ENCODE results near the gene DLX3. TPM values are rescaled to one million over a fixed set of nuclear protein-coding genes. Genes with fewer than 3 reads are reported as not detected.

The DLX3 gene
- total RNA-seq, 1 donor from 2014 or later, result not detected

DNA sequence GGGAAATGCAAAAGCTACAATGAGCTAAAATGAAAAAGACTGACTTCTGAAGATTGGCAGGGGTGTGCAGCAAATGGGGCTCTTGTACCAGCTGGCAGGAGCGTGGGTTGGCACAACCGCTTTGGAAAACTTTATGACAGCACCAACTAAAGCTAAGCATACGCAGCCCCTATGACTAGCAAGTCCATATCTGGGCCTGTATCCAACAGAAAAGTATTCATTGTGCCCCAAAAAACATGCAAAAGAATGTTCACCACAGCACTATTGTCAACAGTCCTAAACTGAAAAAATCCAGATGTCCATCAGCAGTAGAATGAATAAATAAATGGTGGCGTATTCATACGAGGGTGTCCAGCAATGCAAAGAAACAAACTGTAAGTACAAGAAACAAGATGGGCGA, 38.3 kb upstream of the DLX3 start:
- DNase-seq (ENCODE audit: low read depth) (no peak), FAIRE-seq (no peak)
- Histone ChIP-seq H3K4me3 (ENCODE audit: low read depth, low read length) (no peak overlapping the region), H3K27me3 (ENCODE audit: control insufficient read depth, insufficient read depth, low read length) (no peaks in the 10 kb centered on the region), H3K36me3 (ENCODE audit: control insufficient read depth, insufficient read depth, low read length) (no peaks in the 10 kb centered on the region)
- TF ChIP-seq, protein P1, sequence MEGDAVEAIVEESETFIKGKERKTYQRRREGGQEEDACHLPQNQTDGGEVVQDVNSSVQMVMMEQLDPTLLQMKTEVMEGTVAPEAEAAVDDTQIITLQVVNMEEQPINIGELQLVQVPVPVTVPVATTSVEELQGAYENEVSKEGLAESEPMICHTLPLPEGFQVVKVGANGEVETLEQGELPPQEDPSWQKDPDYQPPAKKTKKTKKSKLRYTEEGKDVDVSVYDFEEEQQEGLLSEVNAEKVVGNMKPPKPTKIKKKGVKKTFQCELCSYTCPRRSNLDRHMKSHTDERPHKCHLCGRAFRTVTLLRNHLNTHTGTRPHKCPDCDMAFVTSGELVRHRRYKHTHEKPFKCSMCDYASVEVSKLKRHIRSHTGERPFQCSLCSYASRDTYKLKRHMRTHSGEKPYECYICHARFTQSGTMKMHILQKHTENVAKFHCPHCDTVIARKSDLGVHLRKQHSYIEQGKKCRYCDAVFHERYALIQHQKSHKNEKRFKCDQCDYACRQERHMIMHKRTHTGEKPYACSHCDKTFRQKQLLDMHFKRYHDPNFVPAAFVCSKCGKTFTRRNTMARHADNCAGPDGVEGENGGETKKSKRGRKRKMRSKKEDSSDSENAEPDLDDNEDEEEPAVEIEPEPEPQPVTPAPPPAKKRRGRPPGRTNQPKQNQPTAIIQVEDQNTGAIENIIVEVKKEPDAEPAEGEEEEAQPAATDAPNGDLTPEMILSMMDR (IDR thresholded peaks at IDR 0.05; ENCODE audit: insufficient read depth, low read length, severe bottlenecking), result no peak

DNA sequence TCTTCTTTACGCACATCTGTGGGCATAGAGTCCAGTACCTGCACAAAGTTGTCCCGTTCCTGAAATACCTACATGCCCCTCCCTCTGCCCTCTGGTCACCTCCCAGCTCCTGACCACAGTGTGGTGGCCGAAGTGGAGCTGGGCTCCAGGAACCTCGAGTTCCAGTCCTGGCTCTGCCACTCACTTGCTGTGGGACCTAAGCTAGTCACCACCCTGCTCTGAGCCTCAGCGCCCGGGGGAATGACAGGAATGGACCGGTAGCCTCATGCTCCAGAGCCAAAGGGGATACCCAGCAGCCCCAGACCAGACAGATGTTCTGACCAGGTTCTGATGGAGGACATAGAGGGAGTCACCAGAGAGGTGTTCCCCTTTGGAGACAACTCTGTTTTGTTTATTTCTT, 34.2 kb upstream of the DLX3 start:
- no peaks in the 10 kb centered on the region for H3K27me3 ChIP-seq (ENCODE audit: control insufficient read depth, insufficient read depth, low read length)
- H3K4me3 ChIP-seq (ENCODE audit: low read depth, low read length), result no peak overlapping the region
- DNase-seq (ENCODE audit: low read depth) (no peak), FAIRE-seq (no peak)
- no peaks in the 10 kb centered on the region for H3K36me3 ChIP-seq (ENCODE audit: control insufficient read depth, insufficient read depth, low read length)
- TF ChIP-seq, protein P1 (IDR thresholded peaks at IDR 0.05; ENCODE audit: insufficient read depth, low read length, severe bottlenecking), result no peak

DNA sequence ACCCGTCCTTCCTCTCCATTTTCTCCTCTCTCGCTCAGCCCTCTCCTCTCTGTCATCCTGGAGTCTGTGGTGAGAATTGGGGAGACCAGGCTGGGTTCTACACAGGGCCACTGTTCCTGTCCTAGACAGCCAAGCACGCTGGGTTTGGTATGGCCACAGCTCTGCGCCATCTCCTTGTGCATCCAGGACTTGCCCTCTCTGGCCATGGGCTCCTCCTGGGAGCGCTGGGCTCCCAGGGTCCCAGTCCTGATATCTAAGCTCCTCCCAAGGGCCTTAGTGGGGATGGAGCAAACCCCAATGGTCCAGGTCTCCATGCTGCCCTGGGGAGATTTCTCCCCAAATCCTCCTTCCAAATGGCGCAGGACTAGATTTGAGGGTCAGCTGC, 33.7 kb upstream of the DLX3 start:
- Histone ChIP-seq H3K27me3 (ENCODE audit: control insufficient read depth, insufficient read depth, low read length) (no peaks in the 10 kb centered on the region), H3K4me3 (ENCODE audit: low read depth, low read length) (no peak overlapping the region), H3K36me3 (ENCODE audit: control insufficient read depth, insufficient read depth, low read length) (no peaks in the 10 kb centered on the region)
- DNase-seq (ENCODE audit: low read depth), result no peak
- no peak for FAIRE-seq
- TF ChIP-seq, protein P1 (IDR thresholded peaks at IDR 0.05; ENCODE audit: insufficient read depth, low read length, severe bottlenecking), result no peak

DNA sequence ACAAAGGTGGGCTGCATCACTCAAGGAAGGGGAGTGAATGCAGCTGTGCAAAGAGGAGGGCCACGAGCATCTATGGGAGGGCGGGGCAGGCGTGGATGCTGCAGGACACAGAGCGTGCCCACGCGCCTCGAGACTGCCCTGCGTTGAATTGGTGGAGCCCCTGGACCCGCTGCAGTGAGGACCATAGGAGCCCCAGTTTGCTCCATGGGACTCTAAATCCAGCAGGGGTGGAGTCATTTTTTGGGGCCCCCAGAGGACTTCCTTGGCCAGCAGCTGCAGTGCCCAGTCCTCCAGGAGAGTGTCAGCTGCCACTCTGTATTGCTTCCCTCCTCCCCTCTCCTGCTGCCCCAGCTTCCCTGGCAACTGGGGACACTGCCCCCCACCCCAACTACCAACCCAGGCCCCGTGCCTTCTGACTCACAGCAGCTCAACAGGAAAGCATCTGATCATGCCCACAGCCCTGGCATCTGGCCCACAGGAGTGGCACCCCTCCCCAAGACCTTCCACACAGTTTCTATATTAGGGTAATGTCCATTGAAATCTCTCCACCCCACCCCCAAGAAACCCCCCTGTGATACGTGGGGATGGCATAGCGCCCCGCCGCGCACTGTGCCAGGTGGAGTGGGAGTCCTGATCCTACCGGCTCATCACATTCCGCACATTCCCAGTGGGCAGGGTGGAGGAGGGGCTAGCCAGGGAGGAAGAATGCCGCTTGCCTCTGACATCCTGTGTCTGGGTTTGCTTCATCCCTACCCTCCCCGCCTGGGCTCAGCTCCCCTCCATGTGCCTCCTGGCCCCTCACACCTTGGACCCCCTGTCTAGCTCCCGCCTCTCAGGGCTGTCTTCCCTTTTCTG, 33.1 kb upstream of the DLX3 start:
- no peak overlapping the region for H3K4me3 ChIP-seq (ENCODE audit: low read depth, low read length)
- H3K36me3 ChIP-seq (ENCODE audit: control insufficient read depth, insufficient read depth, low read length), result no peaks in the 10 kb centered on the region
- TF ChIP-seq, protein P1 (IDR thresholded peaks at IDR 0.05; ENCODE audit: insufficient read depth, low read length, severe bottlenecking), result no peak
- no peaks in the 10 kb centered on the region for H3K27me3 ChIP-seq (ENCODE audit: control insufficient read depth, insufficient read depth, low read length)
- DNase-seq (ENCODE audit: low read depth) (peak; percentile 94), FAIRE-seq (no peak)

DNA sequence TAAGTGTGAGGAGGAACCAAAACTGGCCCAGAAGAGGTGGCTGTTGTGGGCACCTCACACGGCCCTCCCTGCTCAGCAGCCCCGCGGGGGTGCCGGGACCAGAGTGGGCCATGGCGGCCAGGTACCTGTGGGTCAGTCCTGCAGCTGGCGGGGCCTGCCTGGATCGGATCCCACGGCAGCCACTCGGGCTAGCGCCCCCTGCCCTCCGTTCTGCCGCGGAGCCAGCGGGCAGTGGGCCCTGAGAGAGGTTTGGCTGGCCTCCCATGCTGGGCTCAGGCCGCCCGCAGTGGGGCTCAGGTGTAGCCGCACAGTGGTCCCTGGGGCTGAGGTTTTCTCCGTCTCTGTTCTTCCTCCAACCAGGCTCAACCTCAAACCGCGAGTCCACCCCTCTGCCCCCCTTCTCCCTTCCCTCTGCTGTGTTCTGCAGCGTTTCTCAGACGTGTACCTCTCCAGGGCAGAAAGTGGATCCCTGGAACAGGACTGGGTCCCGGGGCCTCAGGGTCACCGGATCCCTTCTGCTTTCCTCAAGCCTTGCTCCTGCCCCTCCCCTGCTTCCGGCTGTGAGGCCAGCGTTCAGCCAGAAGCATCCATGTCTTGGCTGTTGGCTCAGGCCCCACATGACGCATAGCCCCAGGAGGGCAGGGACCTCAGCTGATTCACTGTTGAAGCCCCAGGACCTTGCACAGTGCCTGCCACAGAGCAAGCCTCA, 32.3 kb upstream of the DLX3 start:
- FAIRE-seq, result peak; percentile 98
- no peaks in the 10 kb centered on the region for H3K27me3 ChIP-seq (ENCODE audit: control insufficient read depth, insufficient read depth, low read length)
- TF ChIP-seq, protein P1 (IDR thresholded peaks at IDR 0.05; ENCODE audit: insufficient read depth, low read length, severe bottlenecking), result no peak
- DNase-seq (ENCODE audit: low read depth), result peak; percentile 99
- H3K36me3 ChIP-seq (ENCODE audit: control insufficient read depth, insufficient read depth, low read length), result no peaks in the 10 kb centered on the region
- H3K4me3 ChIP-seq (ENCODE audit: low read depth, low read length), result peak overlapping the region; percentile 27
